Brain microvascular endothelial cell (primary cell): Measurements from ENCODE around the gene SPATA3.

Experiments
- DNase-seq: peaks from one replicate; pipeline ENCODE4 v3.0.0-alpha.2; 2020
- H3K27ac ChIP-seq: fragments of 250-450 bp; sonication (Bioruptor Pico); 2 replicates; pipeline ENCODE4 v1.5.1; 2020; ENCODE audit warnings: mild to moderate bottlenecking, moderate library complexity
- H3K27me3 ChIP-seq: fragments of 250-450 bp; sonication (Bioruptor Pico); replicated peaks from 2 replicates; pipeline ENCODE4 v1.5.1; 2020; ENCODE audit warnings: mild to moderate bottlenecking
- H3K36me3 ChIP-seq: fragments of 250-450 bp; sonication (Bioruptor Pico); replicated peaks from 2 replicates; pipeline ENCODE4 v1.5.1; 2020; ENCODE audit warnings: mild to moderate bottlenecking
- H3K4me3 ChIP-seq: 2 replicates; pipeline ENCODE4 v1.5.1; 2011; ENCODE audit warnings: low read depth, mild to moderate bottlenecking, control low read depth, low read length, moderate library complexity
- in situ Hi-C: cut with HindIII; loops from 2 replicates; pipeline ENCODE4 v1.10.0; 2017; ENCODE audit warnings: low sequenced_read_pairs, low pct_ligation_motif_present
- TF ChIP-seq, protein P1 (sequence below): IDR thresholded peaks from 2 replicates; pipeline ENCODE4 v1.5.1; 2011; ENCODE audit warnings: low read depth, mild to moderate bottlenecking, moderate library complexity, low read length, control low read depth, inconsistent platforms; ENCODE audit errors: missing control alignments

Gene SPATA3

DNA sequence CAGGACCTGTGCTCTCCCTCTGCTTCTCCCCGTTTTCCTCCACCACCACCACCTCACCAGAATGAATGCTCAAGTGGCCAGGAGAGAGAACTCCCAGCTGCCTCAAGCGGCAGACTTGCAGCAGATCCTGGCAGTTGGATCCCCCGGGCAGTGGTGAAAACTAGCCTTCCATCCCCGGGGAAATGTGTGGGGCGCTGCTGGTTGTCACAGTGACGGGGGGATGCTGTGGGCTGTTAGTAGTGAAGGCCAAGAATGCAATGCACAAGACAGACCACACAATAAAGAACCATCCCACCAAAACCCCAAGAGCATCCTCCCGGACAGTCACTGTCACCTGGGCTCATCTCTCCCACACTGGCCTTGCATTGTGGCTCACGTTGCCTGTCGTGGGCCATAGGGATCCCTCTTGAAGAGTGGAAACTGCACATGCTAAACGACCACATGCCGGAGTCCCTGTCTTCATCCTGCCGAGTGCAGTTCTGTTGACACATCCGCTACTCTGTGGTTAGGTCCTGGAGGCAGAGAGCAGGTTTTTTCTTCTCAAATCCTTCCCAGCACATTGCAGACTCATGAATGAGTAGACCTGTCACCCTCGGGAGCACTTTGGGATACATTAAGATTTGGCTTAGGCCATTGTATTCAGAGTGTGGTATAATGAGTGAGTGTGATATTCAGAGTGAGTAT is 13.5 kb downstream of the SPATA3 start:
- in situ Hi-C loops, result no loop called here
- TF ChIP-seq, protein P1, sequence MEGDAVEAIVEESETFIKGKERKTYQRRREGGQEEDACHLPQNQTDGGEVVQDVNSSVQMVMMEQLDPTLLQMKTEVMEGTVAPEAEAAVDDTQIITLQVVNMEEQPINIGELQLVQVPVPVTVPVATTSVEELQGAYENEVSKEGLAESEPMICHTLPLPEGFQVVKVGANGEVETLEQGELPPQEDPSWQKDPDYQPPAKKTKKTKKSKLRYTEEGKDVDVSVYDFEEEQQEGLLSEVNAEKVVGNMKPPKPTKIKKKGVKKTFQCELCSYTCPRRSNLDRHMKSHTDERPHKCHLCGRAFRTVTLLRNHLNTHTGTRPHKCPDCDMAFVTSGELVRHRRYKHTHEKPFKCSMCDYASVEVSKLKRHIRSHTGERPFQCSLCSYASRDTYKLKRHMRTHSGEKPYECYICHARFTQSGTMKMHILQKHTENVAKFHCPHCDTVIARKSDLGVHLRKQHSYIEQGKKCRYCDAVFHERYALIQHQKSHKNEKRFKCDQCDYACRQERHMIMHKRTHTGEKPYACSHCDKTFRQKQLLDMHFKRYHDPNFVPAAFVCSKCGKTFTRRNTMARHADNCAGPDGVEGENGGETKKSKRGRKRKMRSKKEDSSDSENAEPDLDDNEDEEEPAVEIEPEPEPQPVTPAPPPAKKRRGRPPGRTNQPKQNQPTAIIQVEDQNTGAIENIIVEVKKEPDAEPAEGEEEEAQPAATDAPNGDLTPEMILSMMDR, result no peak
- peaks cover 14% of the 10 kb centered on the region for H3K27me3 ChIP-seq
- H3K4me3 ChIP-seq, result no peak overlapping the region
- no peaks in the 10 kb centered on the region for H3K36me3 ChIP-seq
- no peak overlapping the region for H3K27ac ChIP-seq
- no peak for DNase-seq

DNA sequence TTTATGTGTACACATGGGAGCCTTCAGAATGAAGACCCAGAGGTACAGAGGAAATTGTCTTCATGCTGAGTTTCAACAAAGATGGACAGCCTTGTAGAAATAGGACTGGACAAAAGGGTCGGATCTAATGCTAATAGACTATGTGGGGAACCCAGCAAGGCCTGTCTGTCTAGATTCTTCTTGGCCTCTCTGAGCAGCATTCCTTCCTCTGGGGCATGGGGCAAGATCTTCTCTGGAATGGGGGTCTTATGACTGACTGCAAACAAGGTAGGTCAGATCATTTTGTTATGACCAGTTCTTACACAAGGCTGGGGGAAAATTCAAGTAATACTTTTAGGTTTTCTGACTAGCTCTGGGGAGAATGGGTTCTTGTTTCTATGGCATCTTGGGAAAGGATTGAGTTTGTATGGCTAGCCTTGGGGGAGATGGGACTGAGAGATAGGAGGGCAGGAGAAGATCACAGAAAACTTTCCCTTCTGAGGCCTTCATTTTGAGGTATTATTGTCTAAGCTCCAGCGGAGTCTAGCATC is 14.3 kb downstream of the SPATA3 start:
- DNase-seq, result no peak
- in situ Hi-C loops, result no loop called here

DNA sequence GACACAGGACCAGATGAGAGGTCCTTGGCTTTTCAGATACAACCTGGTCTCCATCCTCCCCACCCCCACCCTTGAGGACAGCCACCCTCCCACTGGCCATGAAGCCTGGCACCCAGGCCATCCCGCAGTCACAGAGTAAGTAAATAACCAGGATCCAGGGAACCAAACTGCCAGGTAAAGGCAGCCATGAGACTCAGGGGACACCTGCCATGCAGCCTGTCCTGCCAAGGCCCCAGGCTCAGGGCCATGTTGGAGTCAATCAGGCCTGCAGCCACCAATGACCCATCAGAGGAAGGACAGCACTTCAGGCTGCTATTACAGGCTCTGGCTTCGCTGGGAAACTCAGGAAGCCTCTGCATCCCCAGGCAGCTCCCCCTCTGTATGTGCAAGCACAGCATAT is 15.6 kb downstream of the SPATA3 start:
- TF ChIP-seq, protein P1, result no peak
- H3K27ac ChIP-seq, result no peak overlapping the region
- in situ Hi-C loops, result no loop called here

More for the DNA sequence above, 14.3 kb downstream of the SPATA3 start:
- TF ChIP-seq, protein P1, result no peak
- peaks cover 14% of the 10 kb centered on the region for H3K27me3 ChIP-seq
- H3K4me3 ChIP-seq, result no peak overlapping the region
- no peaks in the 10 kb centered on the region for H3K36me3 ChIP-seq
- H3K27ac ChIP-seq, result no peak overlapping the region

DNA sequence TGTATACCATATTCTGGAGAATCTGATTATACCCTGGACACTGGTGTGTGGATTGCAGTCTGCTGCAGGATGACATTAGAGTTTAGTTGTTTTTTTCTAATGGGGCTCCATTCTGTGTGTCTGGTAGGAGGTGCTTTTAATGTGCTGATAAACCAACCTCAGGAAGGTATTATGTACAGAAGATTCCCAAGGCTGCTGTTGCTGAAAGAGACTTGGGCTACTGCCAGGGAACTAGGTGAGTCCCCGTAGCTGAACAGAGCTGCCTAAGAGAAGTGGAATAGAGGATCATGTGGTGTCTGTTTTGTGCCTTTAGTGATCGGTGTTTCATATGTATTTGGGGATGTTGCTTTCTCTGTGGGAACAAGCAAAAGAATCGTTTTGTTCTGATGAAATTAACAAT is 16.5 kb downstream of the SPATA3 start:
- TF ChIP-seq, protein P1, result no peak
- no peaks in the 10 kb centered on the region for H3K36me3 ChIP-seq
- peaks cover 14% of the 10 kb centered on the region for H3K27me3 ChIP-seq
- no peak overlapping the region for H3K4me3 ChIP-seq
- DNase-seq, result no peak
- in situ Hi-C loops, result no loop called here
- H3K27ac ChIP-seq, result no peak overlapping the region

More for the DNA sequence above, 15.6 kb downstream of the SPATA3 start:
- DNase-seq, result no peak
- no peaks in the 10 kb centered on the region for H3K36me3 ChIP-seq
- H3K4me3 ChIP-seq, result no peak overlapping the region
- peaks cover 14% of the 10 kb centered on the region for H3K27me3 ChIP-seq

DNA sequence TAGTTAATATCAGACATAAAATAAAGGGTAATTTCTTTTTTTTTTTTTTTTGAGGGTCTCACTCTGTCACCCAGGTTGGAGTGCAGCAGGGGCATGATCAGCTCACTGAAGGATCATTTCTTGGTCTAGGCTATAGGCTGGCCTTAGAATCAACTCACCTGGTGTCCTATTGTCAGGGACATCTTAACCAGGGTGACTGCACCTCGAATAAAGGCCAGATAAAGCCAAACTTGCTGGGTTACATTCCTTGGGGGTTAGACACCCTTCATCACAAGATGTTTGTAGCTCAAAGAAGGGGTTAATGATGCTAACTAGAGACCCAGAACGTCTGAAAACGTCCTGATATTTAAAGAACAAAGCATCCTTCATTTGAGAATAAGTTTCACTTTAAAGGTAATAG is 17.9 kb downstream of the SPATA3 start:
- no peaks in the 10 kb centered on the region for H3K36me3 ChIP-seq
- no peak for DNase-seq
- H3K27ac ChIP-seq, result no peak overlapping the region
- H3K27me3 ChIP-seq, result peaks cover 11% of the 10 kb centered on the region
- in situ Hi-C loops, result no loop called here
- H3K4me3 ChIP-seq, result no peak overlapping the region
- TF ChIP-seq, protein P1, result no peak
